GM08714 (cell line): ENCODE data around the gene TYW1B.
"Not testable (repeated sequence)": the region's sequence is repeated elsewhere in the genome, so short reads cannot be mapped to it uniquely, and the experiment has no call there.

Source experiments
- H3K4me3 ChIP-seq: fragments of 200-500 bp; sonication (Bioruptor generic); 2 replicates; pipeline ENCODE4 v1.5.1; 2014; ENCODE audit warnings: mild to moderate bottlenecking, low read length, inconsistent platforms
- ZNF274 ChIP-seq: IDR thresholded peaks from 2 replicates; pipeline ENCODE4 v1.6.1; 2012; ENCODE audit warnings: mild to moderate bottlenecking, low read depth, low read length

Gene TYW1B

GRCh38 chr7:72674394-72674793, 153.6 kb downstream of the TYW1B start:
- no peak for TF ChIP-seq ZNF274
- H3K4me3 ChIP-seq = no peak overlapping the region

GRCh38 chr7:72670850-72671249, 157.2 kb downstream of the TYW1B start:
- H3K4me3 ChIP-seq = not testable (repeated sequence)

- H3K4me3 ChIP-seq = not testable (repeated sequence)
Observed at GRCh38 chr7:72668435-72668834, 159.6 kb downstream of the TYW1B start.

GRCh38 chr7:72667049-72667448, 161.0 kb downstream of the TYW1B start:
- H3K4me3 ChIP-seq = not testable (repeated sequence)

GRCh38 chr7:72648574-72648973, 179.4 kb downstream of the TYW1B start:
- not testable (repeated sequence) for H3K4me3 ChIP-seq

- H3K4me3 ChIP-seq = not testable (repeated sequence)
Observed at GRCh38 chr7:72643708-72644107, 184.3 kb downstream of the TYW1B start.

GRCh38 chr7:72641485-72642248, 186.3 kb downstream of the TYW1B start:
- H3K4me3 ChIP-seq = not testable (repeated sequence)

- H3K4me3 ChIP-seq = not testable (repeated sequence)
Observed at GRCh38 chr7:72640740-72641139, 187.3 kb downstream of the TYW1B start.

- H3K4me3 ChIP-seq = not testable (repeated sequence)
Observed at GRCh38 chr7:72635273-72635908, 192.6 kb downstream of the TYW1B start.

- not testable (repeated sequence) for H3K4me3 ChIP-seq
Observed at GRCh38 chr7:72632765-72633292, 195.2 kb downstream of the TYW1B start.

GRCh38 chr7:72628375-72628774, 199.6 kb downstream of the TYW1B start:
- not testable (repeated sequence) for H3K4me3 ChIP-seq

- not testable (repeated sequence) for H3K4me3 ChIP-seq
Observed at GRCh38 chr7:72626428-72627011, 201.5 kb downstream of the TYW1B start.

- H3K4me3 ChIP-seq = not testable (repeated sequence)
Observed at GRCh38 chr7:72625721-72626423, 202.1 kb downstream of the TYW1B start.

GRCh38 chr7:72622532-72622931, 205.5 kb downstream of the TYW1B start:
- H3K4me3 ChIP-seq = no peak overlapping the region
- no peak for TF ChIP-seq ZNF274

GRCh38 chr7:72621761-72622187, 206.2 kb downstream of the TYW1B start:
- not testable (repeated sequence) for H3K4me3 ChIP-seq

GRCh38 chr7:72620923-72621322, 207.1 kb downstream of the TYW1B start:
- not testable (repeated sequence) for H3K4me3 ChIP-seq

- H3K4me3 ChIP-seq = not testable (repeated sequence)
Observed at GRCh38 chr7:72618435-72619180, 209.4 kb downstream of the TYW1B start.

- not testable (repeated sequence) for H3K4me3 ChIP-seq
Observed at GRCh38 chr7:72609761-72610160, 218.2 kb downstream of the TYW1B start.

GRCh38 chr7:72607988-72608387, 220.0 kb downstream of the TYW1B start:
- not testable (repeated sequence) for H3K4me3 ChIP-seq

GRCh38 chr7:72605863-72606431, 222.1 kb downstream of the TYW1B start:
- H3K4me3 ChIP-seq = not testable (repeated sequence)
